GM21515 (cell line): Measurements from ENCODE around the gene PHF2.

Experiments used
- ATAC-seq: cut with Tn5 transposase; IDR thresholded peaks from one replicate; pipeline ENCODE4 v1.9.1; 2021; ENCODE audit not compliant: unreplicated experiment

PHF2 gene

GRCh38 chr9:93622691-93623090 is 46.3 kb downstream of the PHF2 start:
- ATAC-seq = no peak

- no peak for ATAC-seq
These were observed 47.4 kb downstream of the PHF2 start for GRCh38 chr9:93623753-93624152.

GRCh38 chr9:93624431-93624834 is 48.0 kb downstream of the PHF2 start:
- ATAC-seq = no peak

GRCh38 chr9:93624977-93625376 is 48.6 kb downstream of the PHF2 start:
- no peak for ATAC-seq

GRCh38 chr9:93629920-93630319 is 53.5 kb downstream of the PHF2 start:
- no peak for ATAC-seq

GRCh38 chr9:93630806-93631411 is 54.5 kb downstream of the PHF2 start:
- ATAC-seq = no peak

- no peak for ATAC-seq
These were observed 57.3 kb downstream of the PHF2 start for GRCh38 chr9:93633492-93634221.

GRCh38 chr9:93634311-93635185 is 58.2 kb downstream of the PHF2 start:
- ATAC-seq = no peak

- ATAC-seq = no peak
These were observed 59.1 kb downstream of the PHF2 start for GRCh38 chr9:93635186-93636107.

- no peak for ATAC-seq
These were observed 59.8 kb downstream of the PHF2 start for GRCh38 chr9:93636172-93636661.

GRCh38 chr9:93636667-93637066 is 60.3 kb downstream of the PHF2 start:
- no peak for ATAC-seq

- ATAC-seq = no peak
These were observed 61.5 kb downstream of the PHF2 start for GRCh38 chr9:93637886-93638285.

- ATAC-seq = no peak
These were observed 63.6 kb downstream of the PHF2 start for GRCh38 chr9:93640027-93640426.

GRCh38 chr9:93642961-93643360 is 66.6 kb downstream of the PHF2 start:
- no peak for ATAC-seq

- no peak for ATAC-seq
These were observed 68.2 kb downstream of the PHF2 start for GRCh38 chr9:93644397-93645088.

GRCh38 chr9:93645149-93645889 is 68.9 kb downstream of the PHF2 start:
- no peak for ATAC-seq

- ATAC-seq = no peak
These were observed 69.7 kb downstream of the PHF2 start for GRCh38 chr9:93645921-93646639.

- ATAC-seq = no peak
These were observed 70.3 kb downstream of the PHF2 start for GRCh38 chr9:93646640-93647178.
